ENCODE measurements around the gene ADAM22.

ADAM22 gene

GRCh38 chr7:88041583-88041982 lies 107.5 kb downstream of the ADAM22 start:
- H3K4me3 ChIP-seq (replicated peaks; ENCODE audit: low read depth, low read length): no peak overlapping the region
- TF ChIP-seq, protein P1, sequence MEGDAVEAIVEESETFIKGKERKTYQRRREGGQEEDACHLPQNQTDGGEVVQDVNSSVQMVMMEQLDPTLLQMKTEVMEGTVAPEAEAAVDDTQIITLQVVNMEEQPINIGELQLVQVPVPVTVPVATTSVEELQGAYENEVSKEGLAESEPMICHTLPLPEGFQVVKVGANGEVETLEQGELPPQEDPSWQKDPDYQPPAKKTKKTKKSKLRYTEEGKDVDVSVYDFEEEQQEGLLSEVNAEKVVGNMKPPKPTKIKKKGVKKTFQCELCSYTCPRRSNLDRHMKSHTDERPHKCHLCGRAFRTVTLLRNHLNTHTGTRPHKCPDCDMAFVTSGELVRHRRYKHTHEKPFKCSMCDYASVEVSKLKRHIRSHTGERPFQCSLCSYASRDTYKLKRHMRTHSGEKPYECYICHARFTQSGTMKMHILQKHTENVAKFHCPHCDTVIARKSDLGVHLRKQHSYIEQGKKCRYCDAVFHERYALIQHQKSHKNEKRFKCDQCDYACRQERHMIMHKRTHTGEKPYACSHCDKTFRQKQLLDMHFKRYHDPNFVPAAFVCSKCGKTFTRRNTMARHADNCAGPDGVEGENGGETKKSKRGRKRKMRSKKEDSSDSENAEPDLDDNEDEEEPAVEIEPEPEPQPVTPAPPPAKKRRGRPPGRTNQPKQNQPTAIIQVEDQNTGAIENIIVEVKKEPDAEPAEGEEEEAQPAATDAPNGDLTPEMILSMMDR (IDR thresholded peaks at IDR 0.05; ENCODE audit: low read length, missing control alignments): no peak
- no peak for DNase-seq (ENCODE audit: low read depth)

DNA sequence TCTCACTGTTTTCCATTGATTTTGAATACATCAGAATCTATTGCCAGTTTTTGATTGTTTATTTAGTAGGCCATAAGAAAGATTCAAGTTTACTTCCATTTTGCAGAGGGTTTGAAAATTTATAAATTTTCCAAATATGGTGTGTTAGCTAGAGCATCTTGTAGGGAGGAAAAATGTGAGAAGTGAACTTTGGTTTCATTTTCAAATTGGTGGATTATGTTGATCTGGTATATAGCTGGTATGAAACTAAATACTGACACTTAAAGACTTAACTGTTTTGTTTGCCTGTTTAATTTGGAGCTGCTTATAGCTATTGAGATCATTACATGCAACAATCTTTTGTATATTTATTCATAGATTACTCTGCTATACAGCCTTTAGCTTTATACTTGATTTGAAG lies 108.1 kb downstream of the ADAM22 start:
- DNase-seq (ENCODE audit: low read depth): no peak
- TF ChIP-seq, protein P1 (IDR thresholded peaks at IDR 0.05; ENCODE audit: low read length, missing control alignments): no peak
- H3K4me3 ChIP-seq (replicated peaks; ENCODE audit: low read depth, low read length): no peak overlapping the region

DNA sequence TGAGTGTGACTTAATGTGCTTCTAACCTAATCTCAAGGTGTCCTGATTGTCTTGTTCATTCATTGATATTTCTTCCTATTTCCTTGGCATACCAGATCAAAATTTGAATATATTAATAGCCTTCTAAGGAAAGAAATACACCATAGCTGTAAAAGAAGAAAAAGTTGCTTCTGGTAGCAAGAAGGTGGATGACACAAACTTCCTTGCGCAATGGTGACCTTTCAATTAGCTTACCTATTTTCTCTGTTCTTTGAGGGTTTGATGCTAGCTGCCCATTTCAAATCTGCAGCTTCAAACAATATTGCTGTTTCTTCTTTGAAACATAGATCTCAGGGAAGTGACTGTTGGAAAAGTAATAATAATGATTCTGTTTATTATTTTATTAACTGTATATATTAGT lies 108.8 kb downstream of the ADAM22 start:
- DNase-seq (ENCODE audit: low read depth): no peak
- H3K4me3 ChIP-seq (replicated peaks; ENCODE audit: low read depth, low read length): no peak overlapping the region
- TF ChIP-seq, protein P1 (IDR thresholded peaks at IDR 0.05; ENCODE audit: low read length, missing control alignments): no peak

GRCh38 chr7:88044069-88044468 lies 110.0 kb downstream of the ADAM22 start:
- TF ChIP-seq, protein P1 (IDR thresholded peaks at IDR 0.05; ENCODE audit: low read length, missing control alignments): no peak
- no peak overlapping the region for H3K4me3 ChIP-seq (replicated peaks; ENCODE audit: low read depth, low read length)
- DNase-seq (ENCODE audit: low read depth): no peak

DNA sequence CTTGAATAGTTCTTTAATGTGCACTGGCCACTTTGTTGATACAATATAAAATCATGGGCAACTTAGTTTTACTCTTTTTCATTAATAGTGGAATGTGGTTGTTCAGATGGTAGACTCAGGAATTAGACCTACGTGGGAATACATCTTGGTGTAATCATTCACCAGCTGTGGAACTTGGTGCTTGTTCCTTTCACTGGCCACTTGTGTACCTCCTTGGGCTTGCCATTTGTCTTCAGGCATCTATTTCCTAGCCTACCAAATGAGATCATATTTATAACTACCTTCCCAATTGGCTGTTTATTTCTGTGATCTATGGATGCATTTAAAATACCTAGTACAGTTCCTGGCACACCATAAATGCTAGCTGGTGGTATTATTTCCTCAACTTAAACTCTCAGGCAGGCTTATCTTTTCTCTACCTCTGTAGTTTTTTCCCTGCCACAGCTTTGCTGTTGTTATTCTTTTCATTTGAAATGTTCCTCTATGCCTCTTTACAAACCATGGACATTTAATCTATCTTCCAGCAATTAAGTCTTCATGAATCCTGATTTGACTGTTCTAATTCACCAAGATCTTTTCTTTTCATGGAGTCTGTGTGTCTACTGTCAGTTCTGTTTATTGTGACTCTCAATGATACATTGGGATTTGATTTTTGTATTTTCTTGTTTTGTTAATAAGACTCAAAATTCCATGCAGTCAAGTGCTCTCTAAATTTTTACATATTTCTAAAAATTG lies 113.0 kb downstream of the ADAM22 start:
- TF ChIP-seq, protein P1 (IDR thresholded peaks at IDR 0.05; ENCODE audit: low read length, missing control alignments): no peak
- DNase-seq (ENCODE audit: low read depth): no peak
- no peak overlapping the region for H3K4me3 ChIP-seq (replicated peaks; ENCODE audit: low read depth, low read length)

DNA sequence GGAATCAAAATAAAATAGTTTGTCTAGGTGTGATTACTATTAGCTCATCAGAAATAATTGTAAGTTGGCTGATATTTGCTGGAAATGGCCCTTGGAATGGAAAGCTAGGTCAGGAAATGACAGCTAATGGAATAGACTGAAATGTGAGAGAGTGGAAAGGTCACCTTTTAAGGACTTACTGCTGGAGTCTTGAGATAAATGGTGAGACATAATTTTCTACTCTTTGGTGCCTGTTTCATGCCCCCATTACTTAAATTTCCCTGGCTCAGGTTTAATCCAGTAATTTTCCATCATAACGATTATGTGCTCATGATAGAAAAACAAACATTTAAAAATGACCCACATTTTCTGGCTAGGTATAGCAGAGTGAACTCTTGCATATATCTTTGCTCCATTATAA lies 123.6 kb downstream of the ADAM22 start:
- no peak for DNase-seq (ENCODE audit: low read depth)
- TF ChIP-seq, protein P1 (IDR thresholded peaks at IDR 0.05; ENCODE audit: low read length, missing control alignments): no peak
- no peak overlapping the region for H3K4me3 ChIP-seq (replicated peaks; ENCODE audit: low read depth, low read length)

- TF ChIP-seq, protein P1 (IDR thresholded peaks at IDR 0.05; ENCODE audit: low read length, missing control alignments): no peak
- no peak for DNase-seq (ENCODE audit: low read depth)
- H3K4me3 ChIP-seq (replicated peaks; ENCODE audit: low read depth, low read length): no peak overlapping the region
These were observed 128.2 kb downstream of the ADAM22 start for GRCh38 chr7:88062238-88062637.
